Stimulated activated CD8-positive, alpha-beta memory T cell treated with anti-CD3 and anti-CD28 coated beads, Interleukin-12 subunit alpha, Interleukin-12 subunit beta, amount 100 ng/mL, for 1 hour (primary cell): ENCODE results near the gene HMOX1.
"Not testable (repeated sequence)": the region's sequence is repeated elsewhere in the genome, so short reads cannot be mapped to it uniquely, and the experiment has no call there.

Experiments
- DNase-seq: peaks from one replicate; pipeline ENCODE4 v3.0.0-alpha.2; 2020; ENCODE audit warnings: low read depth

HMOX1 gene

GRCh38 chr22:35434061-35434710 is 53.3 kb downstream of the HMOX1 start:
- no peak for DNase-seq

DNA sequence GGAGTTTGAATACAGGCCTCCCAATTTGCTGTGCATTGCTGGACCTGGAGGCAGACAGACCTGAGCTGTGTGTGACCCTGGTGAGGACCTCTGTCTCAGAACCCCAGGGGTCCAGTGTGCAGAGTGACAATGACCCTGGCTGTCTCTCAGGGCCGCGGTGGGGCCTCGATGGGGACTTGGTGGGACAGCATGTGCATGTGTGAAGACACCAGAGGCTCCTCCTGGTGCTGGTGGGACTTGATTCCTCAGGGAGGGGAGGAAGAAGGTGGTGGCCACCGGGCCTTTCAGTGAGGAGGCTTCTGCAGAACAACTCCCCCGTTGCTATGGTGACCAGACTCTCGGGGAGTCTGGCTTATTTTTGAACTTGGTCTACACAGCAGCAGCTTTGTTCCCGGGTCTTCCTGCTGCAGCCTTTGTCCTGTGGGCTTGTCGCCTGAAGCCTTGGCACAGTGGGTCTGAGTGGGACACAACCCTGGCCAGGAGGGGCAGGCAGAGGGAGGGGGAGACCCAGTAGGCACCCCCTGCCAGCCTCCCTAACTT is 54.4 kb downstream of the HMOX1 start:
- no peak for DNase-seq

DNA sequence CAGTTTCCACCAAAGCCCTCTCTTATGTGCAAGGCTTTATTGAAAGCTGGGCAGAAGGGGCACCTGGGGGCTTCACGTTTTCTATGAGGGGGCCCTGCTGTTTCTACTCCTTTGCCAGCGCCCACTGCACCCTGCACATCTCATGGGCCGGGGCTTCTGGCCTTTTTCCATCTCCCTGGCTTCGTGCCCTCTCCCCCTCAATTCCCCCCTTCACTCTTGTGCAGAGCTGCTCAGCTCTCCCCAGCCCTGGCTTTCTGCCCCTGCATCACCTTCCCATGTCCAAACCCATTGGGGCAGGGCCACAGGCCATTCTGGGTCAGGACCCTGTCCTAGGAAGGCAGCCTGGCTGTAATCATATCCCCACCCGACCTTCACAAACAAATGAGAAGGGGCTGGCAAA is 55.5 kb downstream of the HMOX1 start:
- no peak for DNase-seq

- DNase-seq: no peak
These were observed 56.2 kb downstream of the HMOX1 start for GRCh38 chr22:35437049-35437448.

DNA sequence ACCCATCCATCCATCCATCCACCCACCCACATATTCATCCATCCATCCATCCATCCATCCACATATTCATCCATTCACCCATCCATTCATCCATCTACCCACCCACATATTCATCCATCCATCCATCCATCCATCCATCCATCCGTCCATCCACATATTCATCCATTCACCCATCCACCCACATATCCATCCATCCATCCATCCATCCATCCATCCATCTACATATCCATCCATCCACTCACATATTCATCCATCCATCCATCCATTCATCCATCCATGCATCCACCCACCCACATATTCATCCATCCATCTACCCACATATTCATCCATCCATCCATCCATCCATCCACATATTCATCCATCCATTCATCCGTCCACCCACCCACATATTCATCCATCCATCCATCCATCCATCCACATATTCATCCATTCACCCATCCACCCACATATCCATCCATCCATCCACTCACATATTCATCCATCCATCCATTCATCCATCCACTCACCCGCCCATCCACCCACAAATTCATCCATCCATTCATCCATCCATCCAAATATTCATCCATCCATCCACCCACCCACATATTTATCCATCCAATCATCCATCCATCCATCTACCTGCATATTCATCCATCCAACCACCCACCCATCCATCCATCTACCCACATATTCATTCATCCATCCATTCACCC is 57.9 kb downstream of the HMOX1 start:
- not testable (repeated sequence) for DNase-seq

DNA sequence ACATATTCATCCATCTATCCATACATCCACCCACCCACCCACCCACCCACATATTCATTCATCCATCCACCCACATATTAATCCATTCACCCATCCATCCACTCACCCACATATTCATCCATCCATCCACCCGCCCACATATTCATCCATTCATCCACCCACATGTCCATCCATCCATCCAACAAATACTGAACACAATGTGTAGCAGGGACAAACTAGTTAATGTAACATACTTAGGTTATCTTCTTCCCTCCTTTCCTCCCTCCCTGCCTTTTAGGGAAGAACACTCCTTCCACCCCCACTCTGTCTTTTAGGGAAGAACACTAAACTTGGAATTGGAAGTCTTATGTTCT is 58.4 kb downstream of the HMOX1 start:
- DNase-seq: no peak

- no peak for DNase-seq
These were observed 59.2 kb downstream of the HMOX1 start for GRCh38 chr22:35440129-35440528.

DNA sequence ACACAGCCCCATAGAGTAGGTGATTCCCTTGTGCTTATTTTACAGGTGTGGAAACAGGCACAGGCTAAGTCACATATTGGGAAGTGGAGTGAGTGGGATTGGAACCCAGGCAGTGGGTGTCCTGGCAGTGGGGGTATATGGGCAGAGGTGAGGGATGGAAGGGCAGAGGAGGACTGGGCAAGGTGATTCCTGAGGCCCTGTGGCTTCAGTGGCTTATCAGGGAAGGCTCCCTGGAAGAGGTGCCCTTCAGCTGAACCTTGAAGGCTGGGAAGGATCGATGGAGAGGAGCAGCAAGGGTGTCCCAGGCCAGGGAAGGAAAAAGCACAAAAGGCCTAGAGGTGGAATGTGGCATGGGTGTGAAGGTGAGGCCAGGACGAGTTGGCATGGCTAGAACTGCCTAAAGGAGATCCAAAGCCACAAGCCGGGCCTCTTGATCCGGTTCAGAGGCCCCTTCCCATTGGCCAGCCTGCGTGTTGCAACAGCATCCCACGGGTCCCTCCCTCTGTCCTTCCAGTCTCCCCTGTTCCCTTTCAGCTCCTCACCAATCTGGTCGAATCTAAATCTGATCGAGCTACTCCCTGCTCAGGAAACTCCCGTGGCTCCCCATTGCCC is 60.7 kb downstream of the HMOX1 start:
- no peak for DNase-seq

GRCh38 chr22:35442471-35442870 is 61.6 kb downstream of the HMOX1 start:
- no peak for DNase-seq

DNA sequence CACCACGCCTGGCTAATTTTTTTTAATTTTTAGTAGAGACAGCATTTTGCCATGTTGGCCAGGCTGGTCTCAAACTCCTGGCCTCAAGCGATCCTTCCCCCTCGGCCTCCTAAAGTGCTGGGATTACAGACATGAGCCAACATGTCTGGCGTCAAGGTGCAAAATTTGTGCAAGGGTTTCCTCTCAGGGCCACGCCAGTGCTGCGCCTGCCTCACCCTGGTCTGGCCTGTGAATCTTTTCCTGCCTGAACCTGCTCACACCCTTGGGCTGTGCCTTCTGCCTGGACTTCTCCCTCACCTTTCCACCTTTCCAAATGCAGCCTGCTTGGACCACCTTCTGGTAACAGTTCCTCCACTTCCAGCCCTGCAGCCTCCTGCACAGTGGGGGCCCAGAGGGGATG is 62.4 kb downstream of the HMOX1 start:
- DNase-seq: no peak
